Thyroid gland (tissue), 4 donors: ENCODE results near the gene NEK6. TPM values are rescaled to one million over a fixed set of nuclear protein-coding genes. Genes with fewer than 3 reads are reported as not detected.

ENCODE experiments used
- DNase-seq, 2 donors: peaks; one replicate each; pipeline ENCODE4 v3.0.0-alpha.2; 2019
- H3K27ac ChIP-seq, 3 donors: fragments of 200-600 bp; sonication (generic); 1 replicate in 2 of 3; 2 replicates in 1 of 3; pipeline ENCODE4 v1.5.1; 2016 to 2019; ENCODE audit warnings: mild to moderate bottlenecking in 1 of 3, moderate library complexity in 1 of 3
- H3K27me3 ChIP-seq: fragments of 200-600 bp; sonication (generic); one replicate; pipeline ENCODE4 v1.5.1; 2019
- H3K36me3 ChIP-seq, 2 donors: fragments of 200-600 bp; sonication (generic); one replicate each; pipeline ENCODE4 v1.5.1; 2016 to 2019
- H3K4me1 ChIP-seq, 2 donors: fragments of 200-600 bp; sonication (generic); one replicate each; pipeline ENCODE4 v1.5.1; 2017 to 2019
- H3K4me3 ChIP-seq, 3 donors: fragments of 200-600 bp; sonication (generic); replicated peaks in 1 of 3; 1 replicate in 2 of 3; 2 replicates in 1 of 3; pipeline ENCODE4 v1.5.1; 2016; ENCODE audit warnings: mild to moderate bottlenecking in 1 of 3
- H3K9me3 ChIP-seq: fragments of 200-600 bp; sonication (generic); one replicate; pipeline ENCODE4 v1.5.1; 2017
- CTCF ChIP-seq, 6 experiments: fragments of 200-600 bp in 3 of 6; fragments of 450-650 bp in 3 of 6; sonication (generic) in 3 of 6; IDR thresholded peaks; one replicate each; pipeline ENCODE4 v1.5.1; 2016 to 2019; ENCODE audit warnings: antibody characterized with exemption in 6 of 6, mild to moderate bottlenecking in 2 of 6, inconsistent platforms in 1 of 6, moderate library complexity in 1 of 6
- POLR2A ChIP-seq, 2 donors: fragments of 450-650 bp; IDR thresholded peaks; one replicate each; pipeline ENCODE4 v1.6.1; 2017; ENCODE audit warnings: antibody characterized with exemption in 2 of 2, mild to moderate bottlenecking in 2 of 2, moderate library complexity in 1 of 2
- WGBS, 2 donors: methylation state at CpG; one replicate each; pipeline ENCODE4 v1.1.5; 2017; 5-methylcytosine and 5-hydroxymethylcytosine counted together
- intact Hi-C: fragments of 100-400 bp; cut with DNase I; formaldehyde crosslinking; loops from one replicate; pipeline ENCODE4 v1.15.1; 2023
- total RNA-seq, 4 donors: library from RNA; depleted of rRNA; stranded (reverse); fragments of >200 nt; gene quantifications; one replicate each; pipeline ENCODE4 v1.2.3, GENCODE V29; 2016

Gene NEK6
- total RNA-seq, 4 donors from 2014 or later: 10.7 to 12.8 (median 11.0) TPM

DNA sequence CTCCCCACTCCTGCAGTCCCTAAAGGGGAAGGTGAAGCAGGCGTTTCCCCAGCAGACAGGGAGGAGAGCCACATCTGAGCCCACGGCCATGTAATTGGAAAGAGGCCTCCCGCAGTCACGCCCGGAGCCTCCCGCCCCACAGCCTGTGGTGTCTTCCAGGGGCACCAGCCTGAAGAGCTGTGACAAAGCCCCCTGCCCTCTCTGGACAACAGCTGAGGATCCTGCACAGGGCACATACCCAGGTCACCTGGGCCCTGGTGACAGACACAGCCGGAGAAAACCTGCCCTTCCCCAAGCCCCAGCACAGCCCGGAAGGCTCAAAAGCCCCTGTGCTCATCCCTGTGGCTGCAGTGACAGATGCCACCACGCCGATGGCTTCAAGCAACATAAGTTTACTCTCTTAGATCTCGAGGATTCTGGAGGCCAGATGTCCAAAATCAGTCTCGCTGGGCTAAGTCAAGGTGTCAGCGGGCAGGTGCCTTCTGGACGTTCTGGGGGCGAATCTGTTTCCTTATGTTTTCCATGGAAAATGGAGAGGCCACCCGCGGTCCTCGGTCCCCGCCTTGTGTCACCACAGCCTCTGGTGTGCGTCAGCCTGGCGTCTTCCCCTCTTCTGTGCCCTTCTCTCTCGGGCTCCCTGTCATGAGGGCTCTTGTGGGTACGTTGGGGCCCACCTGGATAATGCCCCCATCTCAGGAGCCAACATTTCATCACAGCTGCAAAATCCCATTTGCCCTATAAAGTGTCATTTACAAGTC, 86.0 kb downstream of the NEK6 start:
- intact Hi-C loops: no loop called here
- DNase-seq: no peak
- WGBS, 2 donors: 87 to 93% methylated on average over 21 to 23 of the region's 23 CpGs
- no peaks in the 10 kb centered on the region for H3K9me3 ChIP-seq
- peak overlapping the region in 1 of 3 donors; percentile 23 for H3K27ac ChIP-seq
- peaks cover 3 to 18% of the 10 kb centered on the region in 2 donors for H3K36me3 ChIP-seq
- H3K4me1 ChIP-seq: peaks cover 4 to 6% of the 10 kb centered on the region in 2 donors
- no peak overlapping the region for H3K4me3 ChIP-seq
- H3K27me3 ChIP-seq: no peaks in the 10 kb centered on the region
- TF ChIP-seq CTCF (IDR thresholded peaks at IDR 0.05) (no peak), POLR2A (IDR thresholded peaks at IDR 0.05) (no peak)

- TF ChIP-seq CTCF (IDR thresholded peaks at IDR 0.05): no peak
- TF ChIP-seq POLR2A (IDR thresholded peaks at IDR 0.05): no peak
- Histone ChIP-seq H3K36me3 (peaks cover 6 to 18% of the 10 kb centered on the region in 2 donors), H3K4me3 (no peak overlapping the region), H3K4me1 (peaks cover 4 to 6% of the 10 kb centered on the region in 2 donors), H3K9me3 (no peaks in the 10 kb centered on the region), H3K27ac (no peak overlapping the region), H3K27me3 (no peaks in the 10 kb centered on the region)
- 94% methylated on average over 25 to 29 of the region's 29 CpGs for WGBS, 2 donors
- no peak for DNase-seq
- intact Hi-C loops: no loop called here
Measured at GRCh38 chr9:124344291-124345050, 86.7 kb downstream of the NEK6 start.

GRCh38 chr9:124345063-124345462, 87.3 kb downstream of the NEK6 start:
- no peak overlapping the region for H3K27ac ChIP-seq
- intact Hi-C loops: no loop called here
- TF ChIP-seq CTCF (IDR thresholded peaks at IDR 0.05): no peak
- TF ChIP-seq POLR2A (IDR thresholded peaks at IDR 0.05): no peak
- peaks cover 4 to 6% of the 10 kb centered on the region in 2 donors for H3K4me1 ChIP-seq
- WGBS, 2 donors: 61 to 77% methylated on average over 14 of the region's 14 CpGs
- peaks cover 7 to 18% of the 10 kb centered on the region in 2 donors for H3K36me3 ChIP-seq
- DNase-seq: no peak
- H3K4me3 ChIP-seq: no peak overlapping the region
- H3K27me3 ChIP-seq: no peaks in the 10 kb centered on the region
- no peaks in the 10 kb centered on the region for H3K9me3 ChIP-seq

DNA sequence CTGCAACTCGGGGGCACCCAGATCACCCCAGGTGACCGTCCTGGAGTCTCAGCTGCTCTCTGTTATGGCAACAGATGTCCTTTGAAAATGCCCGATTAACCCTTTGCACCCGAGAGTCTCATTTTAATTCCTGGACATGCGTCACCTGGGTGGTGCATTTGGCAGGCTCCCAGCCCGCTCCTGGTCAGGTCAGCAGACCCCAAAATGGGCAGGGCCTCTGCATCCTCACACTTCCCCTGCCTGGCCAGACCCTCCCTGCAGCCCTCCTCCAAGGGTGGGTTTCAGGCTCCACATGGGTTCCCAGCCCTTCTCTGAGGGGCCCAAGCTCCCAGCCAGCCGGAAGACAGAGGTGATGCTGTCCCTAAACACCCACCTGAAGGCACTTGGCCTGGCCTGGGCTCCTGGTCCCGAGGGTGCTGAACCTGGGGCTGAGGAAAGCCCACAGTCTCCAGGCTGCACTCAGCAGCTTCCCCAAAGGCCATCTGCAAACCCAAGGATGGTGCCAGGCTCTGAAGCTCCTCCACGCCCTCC, 88.1 kb downstream of the NEK6 start:
- TF ChIP-seq CTCF (IDR thresholded peaks at IDR 0.05) (no peak), POLR2A (IDR thresholded peaks at IDR 0.05) (no peak)
- WGBS, 2 donors: 89 to 98% methylated on average over 5 to 7 of the region's 9 CpGs
- intact Hi-C loops: no loop called here
- no peak for DNase-seq
- H3K4me1 ChIP-seq: peaks cover 4 to 6% of the 10 kb centered on the region in 2 donors
- no peaks in the 10 kb centered on the region for H3K9me3 ChIP-seq
- H3K27me3 ChIP-seq: no peaks in the 10 kb centered on the region
- H3K27ac ChIP-seq: no peak overlapping the region
- no peak overlapping the region for H3K4me3 ChIP-seq
- H3K36me3 ChIP-seq: peaks cover 8 to 22% of the 10 kb centered on the region in 2 donors
